Endothelial cell of umbilical vein (primary cell): ENCODE measurements around the gene EGFL7. TPM values are rescaled to one million over a fixed set of nuclear protein-coding genes. Genes with fewer than 3 reads are reported as not detected.

Experiments used
- BruUV-seq: library from RNA; stranded (reverse); fragments of 400-500 nt; replicated peaks from 2 replicates; lab custom pipeline; 2021; lab: Mats Ljungman, UMichigan
- CTCF ChIA-PET: fragments of 300-600, 350-600 bp; sonication (Branson Sonifier 250); formaldehyde crosslinking; loops from one replicate; lab custom pipeline; 2021; ENCODE audit warnings: antibody characterized with exemption, inconsistent platforms; lab: Charles Lee
- POLR2A ChIA-PET: fragments of 300-600, 350-600 bp; sonication (Branson Sonifier 250); formaldehyde crosslinking; loops from one replicate; lab custom pipeline; 2021; ENCODE audit warnings: antibody characterized with exemption, inconsistent platforms; lab: Charles Lee
- DNase-seq: peaks from one replicate; pipeline ENCODE4 v3.0.0-alpha.2; 2011; ENCODE audit warnings: low read depth, low spot score
- FAIRE-seq: peaks from 2 replicates; lab custom pipeline; 2011; peaks lifted over from hg19 to GRCh38; lab: Jason Lieb, UNC
- H2AFZ ChIP-seq: 2 replicates; pipeline ENCODE4 v1.6.0; 2012; ENCODE audit warnings: low read depth, low read length, control low read depth, inconsistent platforms
- H3K27ac ChIP-seq: 2 replicates; pipeline ENCODE4 v1.5.1; 2011; ENCODE audit warnings: low read depth, mild to moderate bottlenecking, control low read depth, low read length, moderate library complexity; ENCODE audit not compliant: insufficient read depth
- H3K27me3 ChIP-seq, 2 experiments: 2 replicates each; pipeline versions ENCODE4 v1.6.0 to v1.6.1; 2011; ENCODE audit warnings: low read length in 2 of 2, mixed read lengths in 1 of 2; ENCODE audit not compliant: control insufficient read depth in 2 of 2, insufficient read depth in 2 of 2
- H3K36me3 ChIP-seq, 2 experiments: 2 replicates in 1 of 2; 3 replicates in 1 of 2; pipeline ENCODE4 v1.5.1; 2011; ENCODE audit warnings: low read length in 2 of 2, mild to moderate bottlenecking in 1 of 2, moderate library complexity in 1 of 2; ENCODE audit not compliant: control insufficient read depth in 2 of 2, insufficient read depth in 2 of 2; ENCODE audit errors: extremely low read depth in 1 of 2
- H3K4me1 ChIP-seq: 3 replicates; pipeline ENCODE4 v1.5.1; 2011; ENCODE audit warnings: mild to moderate bottlenecking, low read length; ENCODE audit not compliant: control insufficient read depth, insufficient read depth; ENCODE audit errors: extremely low read depth
- H3K4me2 ChIP-seq: 2 replicates; pipeline ENCODE4 v1.6.1; 2011; ENCODE audit warnings: low read length, control low read depth, mixed read lengths; ENCODE audit not compliant: insufficient read depth
- H3K4me3 ChIP-seq, 3 experiments: fragments of 200-600 bp in 1 of 3; sonication (generic), shearing (Covaris generic) in 1 of 3; replicated peaks in 1 of 3; 2 replicates each; pipeline ENCODE4 v1.5.1; 2011 to 2016; ENCODE audit warnings: control low read depth in 3 of 3, low read length in 3 of 3, mild to moderate bottlenecking in 2 of 3, inconsistent platforms in 1 of 3, low read depth in 1 of 3, moderate library complexity in 1 of 3; ENCODE audit not compliant: insufficient read depth in 1 of 3
- H3K79me2 ChIP-seq: 2 replicates; pipeline ENCODE4 v1.6.0; 2012; ENCODE audit warnings: low read length, inconsistent platforms; ENCODE audit not compliant: control insufficient read depth, insufficient read depth
- H3K9ac ChIP-seq: replicated peaks from 2 replicates; pipeline ENCODE3; 2011; ENCODE audit warnings: low read length, control low read depth; ENCODE audit not compliant: insufficient read depth; ENCODE audit errors: extremely low read depth
- H3K9me1 ChIP-seq: replicated peaks from 3 replicates; pipeline ENCODE4 v1.6.0; 2011; ENCODE audit warnings: mild to moderate bottlenecking, low read length; ENCODE audit not compliant: control insufficient read depth, insufficient read depth; ENCODE audit errors: extremely low read depth
- H3K9me3 ChIP-seq: replicated peaks from 2 replicates; pipeline ENCODE4 v1.5.1; 2012; ENCODE audit warnings: low read length, inconsistent platforms; ENCODE audit not compliant: control insufficient read depth, insufficient read depth
- H4K20me1 ChIP-seq: replicated peaks from 2 replicates; pipeline ENCODE3; 2011; ENCODE audit warnings: mild to moderate bottlenecking, low read length; ENCODE audit not compliant: control insufficient read depth, insufficient read depth; ENCODE audit errors: extremely low read depth
- CTCF ChIP-seq, 2 donors: IDR thresholded peaks; 1 replicate in 1 of 2; 2 replicates in 1 of 2; pipeline ENCODE4 v1.5.1; 2011; ENCODE audit warnings: low read length in 2 of 2, mild to moderate bottlenecking in 2 of 2, moderate library complexity in 2 of 2, control low read depth in 1 of 2, inconsistent platforms in 1 of 2, low read depth in 1 of 2; ENCODE audit not compliant: insufficient read depth in 1 of 2; ENCODE audit errors: extremely low read depth in 1 of 2
- EZH2 ChIP-seq: IDR thresholded peaks from 2 replicates; pipeline ENCODE4 v1.6.1; 2012; ENCODE audit warnings: borderline replicate concordance, low read depth, mild to moderate bottlenecking, moderate library complexity, low read length, inconsistent platforms; ENCODE audit not compliant: severe bottlenecking
- FOS ChIP-seq: IDR thresholded peaks from 2 replicates; pipeline ENCODE4 v1.6.1; 2011; ENCODE audit warnings: mild to moderate bottlenecking, low read length, moderate library complexity, borderline replicate concordance; ENCODE audit not compliant: insufficient read depth
- GATA2 ChIP-seq: IDR thresholded peaks from 2 replicates; pipeline ENCODE4 v1.7.0; 2011; ENCODE audit warnings: low read depth, mild to moderate bottlenecking, moderate library complexity, mixed read lengths, low read length; ENCODE audit not compliant: insufficient read length, insufficient read depth
- JUN ChIP-seq: IDR thresholded peaks from 2 replicates; pipeline ENCODE4 v1.6.1; 2011; ENCODE audit warnings: borderline replicate concordance, low read depth; ENCODE audit not compliant: insufficient read length, insufficient read depth
- MAX ChIP-seq: IDR thresholded peaks from 2 replicates; pipeline ENCODE4 v1.6.1; 2011; ENCODE audit not compliant: insufficient read depth, insufficient read length
- MYC ChIP-seq: IDR thresholded peaks from one replicate; pipeline ENCODE4 v1.6.1; 2011; ENCODE audit warnings: mild to moderate bottlenecking, low read depth, low read length
- POLR2A ChIP-seq: IDR thresholded peaks from 2 replicates; pipeline ENCODE4 v1.6.1; 2012; ENCODE audit warnings: low read depth, mild to moderate bottlenecking, control low read depth, low read length
- POLR2AphosphoS5 ChIP-seq: IDR thresholded peaks from 2 replicates; pipeline ENCODE4 v1.6.1; 2012; ENCODE audit warnings: low read depth, mild to moderate bottlenecking, control low read depth, low read length, moderate library complexity; ENCODE audit not compliant: insufficient read depth
- dilution Hi-C: fragments of 300-500 bp; cut with MboI; formaldehyde crosslinking; loops from one replicate; pipeline ENCODE4 v1.15.0; 2019; ENCODE audit warnings: low sequenced_read_pairs; ENCODE audit not compliant: extremely low pct_ligation_motif_present
- intact Hi-C: fragments of 100-400 bp; cut with micrococcal nuclease; formaldehyde crosslinking; loops from one replicate; pipeline ENCODE4 v1.10.0; 2022
- polyA plus RNA-seq, 4 experiments: library from polyadenylated mRNA; depleted of rRNA in 3 of 4; stranded (reverse) in 3 of 4; unstranded in 1 of 4; fragments of >200 nt; gene quantifications; 2 replicates each; pipeline versions ENCODE4 v1.2.1 to v1.2.3, GENCODE V29; 2011 to 2012; ENCODE audit warnings: missing spikeins in 1 of 4
- total RNA-seq: library from RNA; stranded (reverse); gene quantifications from 2 replicates; pipeline ENCODE4 v1.2.3, GENCODE V29; 2021

The EGFL7 gene
- total and polyA plus RNA-seq, 2 donors (not counting 3 experiments of a cell fraction or from before 2014, with no cell fraction given), result 1,043 to 1,377 TPM

- TF ChIP-seq JUN (no peak), MYC (no peak), EZH2 (no peak), POLR2A (no peak), CTCF (IDR thresholded peaks at IDR 0.05; ENCODE audit: extremely low read depth in 1 of 2, insufficient read depth in 1 of 2, low read depth in 1 of 2, low read length in 2 of 2) (no peak), MAX (no peak), POLR2AphosphoS5 (no peak), GATA2 (no peak), FOS (no peak)
- Histone ChIP-seq H3K9me1 (no peaks in the 10 kb centered on the region), H3K9me3 (no peaks in the 10 kb centered on the region), H4K20me1 (no peaks in the 10 kb centered on the region), H3K27ac (no peak overlapping the region), H2AFZ (no peak overlapping the region), H3K27me3 (no peaks in the 10 kb centered on the region), H3K4me3 (no peak overlapping the region), H3K36me3 (no peaks in the 10 kb centered on the region), H3K4me1 (peaks cover 12% of the 10 kb centered on the region), H3K9ac (no peak overlapping the region), H3K4me2 (no peak overlapping the region), H3K79me2 (no peaks in the 10 kb centered on the region)
- POLR2A ChIA-PET, result no interaction called here
- FAIRE-seq, result no peak
- dilution Hi-C loops (no loop called here), intact Hi-C loops (no loop called here)
- DNase-seq, result no peak
- CTCF ChIA-PET, result interaction anchor here (2.6 kb wide), 1 partner anchor 135 kb away, joined by 9 read pairs; no protein-coding TSS in a partner anchor
- BruUV-seq, result no TSS peak
These were observed 42.8 kb upstream of the EGFL7 start for GRCh38 chr9:136619742-136620440.
